ENCODE measurements around the gene YTHDC2. TPM values are rescaled to one million over a fixed set of nuclear protein-coding genes. Genes with fewer than 3 reads are reported as not detected.
A peak's percentile ranks its signal among the peaks of the same experiment; 100 is the strongest.
"Not testable (repeated sequence)": the region's sequence is repeated elsewhere in the genome, so short reads cannot be mapped to it uniquely, and the experiment has no call there.

YTHDC2 gene
- total RNA-seq, 8 experiments from 2014 or later, result 16.8 to 46.2 (median 21.8) TPM

DNA sequence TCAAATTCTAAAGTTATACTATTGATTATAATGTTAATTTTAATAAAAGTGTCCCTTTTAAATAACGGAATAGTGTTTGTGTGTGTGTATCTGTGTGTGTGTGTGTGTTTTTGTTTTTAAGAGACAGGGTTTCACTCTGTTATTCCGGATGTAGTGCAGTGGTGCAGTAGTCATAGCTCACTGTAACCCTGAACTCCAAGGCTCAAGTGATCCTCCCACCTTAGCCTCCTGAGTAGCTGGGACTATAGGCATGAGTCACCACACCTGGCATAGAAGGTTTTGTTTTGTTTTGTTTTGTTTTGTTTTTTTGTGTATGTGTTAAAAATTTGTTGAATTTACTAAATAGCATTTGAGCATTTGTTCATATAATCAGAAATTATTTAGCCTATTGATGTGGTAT is 64.6 kb downstream of the YTHDC2 start:
- no peak for ATAC-seq (replicated peaks in 6 of 8)
- 77 to 100% (median 91%) methylated on average over 1 to 2 of the region's 2 CpGs for WGBS, 10 experiments
- Histone ChIP-seq H3K4me1 (replicated peaks in 1 of 2) (no peaks in the 10 kb centered on the region), H3K4me3 (no peak overlapping the region), H3K27ac (no peak overlapping the region)
- in situ Hi-C loops (cut with MboI; ENCODE audit: low pct_unique_long_range_greater_than_20kb in 2 of 9, low sequenced_read_pairs in 9 of 9, unreplicated experiment in 9 of 9), result no loop called here

DNA sequence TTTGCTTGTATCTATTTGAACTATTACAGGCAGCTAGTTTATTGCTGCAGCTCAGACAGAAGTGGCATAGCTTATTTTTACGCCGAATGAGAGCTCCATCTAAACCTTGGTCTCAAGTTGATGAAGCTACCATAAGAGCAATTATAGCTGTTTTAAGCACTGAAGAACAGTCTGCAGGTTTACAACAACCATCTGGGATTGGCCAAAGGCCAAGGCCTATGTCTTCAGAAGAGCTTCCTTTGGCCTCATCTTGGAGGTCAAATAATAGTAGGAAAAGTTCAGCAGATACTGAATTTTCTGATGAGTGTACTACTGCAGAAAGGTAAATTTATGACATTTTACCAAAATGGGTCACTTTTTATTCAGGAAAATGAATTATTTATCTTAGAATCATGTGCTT is 67.9 kb downstream of the YTHDC2 start:
- Histone ChIP-seq H3K4me3 (no peak overlapping the region), H3K4me1 (replicated peaks in 1 of 2) (no peaks in the 10 kb centered on the region), H3K27ac (no peak overlapping the region)
- no peak for ATAC-seq (replicated peaks in 6 of 8)
- WGBS, 10 experiments, result 90 to 100% (median 100%) methylated on average over 1 to 2 of the region's 2 CpGs; no CpG with 5 or more reads in 1 of the 10 experiments
- in situ Hi-C loops (cut with MboI; ENCODE audit: low pct_unique_long_range_greater_than_20kb in 2 of 9, low sequenced_read_pairs in 9 of 9, unreplicated experiment in 9 of 9), result no loop called here

GRCh38 chr5:113598150-113598549 is 84.7 kb downstream of the YTHDC2 start:
- ATAC-seq (replicated peaks in 6 of 8), result peak in 3 of 8 experiments; percentile 52 to 93 (median 60)
- in situ Hi-C loops (cut with MboI; ENCODE audit: low pct_unique_long_range_greater_than_20kb in 2 of 9, low sequenced_read_pairs in 9 of 9, unreplicated experiment in 9 of 9), result no loop called here
- no peak overlapping the region for H3K4me3 ChIP-seq
- 0 to 70% (median 22%) methylated on average over 1 to 2 of the region's 2 CpGs for WGBS, 10 experiments
- H3K4me1 ChIP-seq (replicated peaks in 1 of 2), result no peaks in the 10 kb centered on the region
- no peak overlapping the region for H3K27ac ChIP-seq

DNA sequence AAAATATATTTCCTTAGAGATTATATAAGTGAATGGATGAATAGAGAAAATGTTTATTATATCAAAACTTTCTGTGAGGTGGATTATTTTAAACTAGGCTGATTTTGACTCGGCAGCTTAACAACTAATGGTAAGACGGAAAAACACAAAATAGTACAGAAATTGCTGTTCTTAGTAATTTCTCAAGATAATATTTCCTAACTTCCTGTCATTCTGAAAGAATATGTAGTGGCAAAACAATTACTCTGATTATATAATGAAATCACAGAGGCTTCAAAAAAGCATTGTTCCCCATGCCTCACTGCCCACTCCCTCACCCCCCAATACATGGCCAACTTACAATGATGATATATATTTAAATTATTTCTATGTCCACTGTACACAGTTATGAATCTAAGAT is 85.4 kb downstream of the YTHDC2 start:
- ATAC-seq (replicated peaks in 6 of 8), result no peak
- H3K27ac ChIP-seq, result no peak overlapping the region
- WGBS, 10 experiments, result 75 to 100% (median 100%) methylated on average over 1 to 2 of the region's 2 CpGs; no CpG with 5 or more reads in 1 of the 10 experiments
- H3K4me3 ChIP-seq, result no peak overlapping the region
- in situ Hi-C loops (cut with MboI; ENCODE audit: low pct_unique_long_range_greater_than_20kb in 2 of 9, low sequenced_read_pairs in 9 of 9, unreplicated experiment in 9 of 9), result no loop called here
- no peaks in the 10 kb centered on the region for H3K4me1 ChIP-seq (replicated peaks in 1 of 2)

GRCh38 chr5:113600255-113600905 is 86.9 kb downstream of the YTHDC2 start:
- Histone ChIP-seq H3K4me3 (no peak overlapping the region), H3K4me1 (replicated peaks in 1 of 2) (no peaks in the 10 kb centered on the region), H3K27ac (no peak overlapping the region)
- WGBS, 10 experiments, result 12 to 90% (median 81%) methylated on average over 2 to 4 of the region's 4 CpGs
- in situ Hi-C loops (cut with MboI; ENCODE audit: low pct_unique_long_range_greater_than_20kb in 2 of 9, low sequenced_read_pairs in 9 of 9, unreplicated experiment in 9 of 9), result loop anchor here in 2 of 9 experiments (10.0 kb wide), 1 partner anchor 266 kb away; no protein-coding TSS in a partner anchor
- peak in 3 of 8 experiments; percentile 21 to 75 (median 62) for ATAC-seq (replicated peaks in 6 of 8)

- ATAC-seq (replicated peaks in 6 of 8), result no peak
- no peak overlapping the region for H3K27ac ChIP-seq
- 80 to 100% (median 92%) methylated on average over 1 of the region's 1 CpG; no CpG with 5 or more reads in 1 of the 10 experiments for WGBS, 10 experiments
- no peak overlapping the region for H3K4me3 ChIP-seq
- in situ Hi-C loops (cut with MboI; ENCODE audit: low pct_unique_long_range_greater_than_20kb in 2 of 9, low sequenced_read_pairs in 9 of 9, unreplicated experiment in 9 of 9), result loop anchor here in 2 of 9 experiments (10.0 kb wide), 1 partner anchor 267 kb away; no protein-coding TSS in a partner anchor
- H3K4me1 ChIP-seq (replicated peaks in 1 of 2), result no peaks in the 10 kb centered on the region
Measured at GRCh38 chr5:113601423-113601822, 87.9 kb downstream of the YTHDC2 start.

- H3K4me3 ChIP-seq; H3K4me1 ChIP-seq (replicated peaks in 1 of 2); H3K27ac ChIP-seq; ATAC-seq (replicated peaks in 6 of 8): not testable (repeated sequence)
- 70 to 94% (median 82%) methylated on average over 1 to 4 of the region's 4 CpGs for WGBS, 10 experiments
- in situ Hi-C loops (cut with MboI; ENCODE audit: low pct_unique_long_range_greater_than_20kb in 2 of 9, low sequenced_read_pairs in 9 of 9, unreplicated experiment in 9 of 9), result loop anchor here in 2 of 9 experiments (10.0 kb wide), 1 partner anchor 268 kb away; no protein-coding TSS in a partner anchor
Measured at GRCh38 chr5:113603246-113603645, 89.8 kb downstream of the YTHDC2 start.

DNA sequence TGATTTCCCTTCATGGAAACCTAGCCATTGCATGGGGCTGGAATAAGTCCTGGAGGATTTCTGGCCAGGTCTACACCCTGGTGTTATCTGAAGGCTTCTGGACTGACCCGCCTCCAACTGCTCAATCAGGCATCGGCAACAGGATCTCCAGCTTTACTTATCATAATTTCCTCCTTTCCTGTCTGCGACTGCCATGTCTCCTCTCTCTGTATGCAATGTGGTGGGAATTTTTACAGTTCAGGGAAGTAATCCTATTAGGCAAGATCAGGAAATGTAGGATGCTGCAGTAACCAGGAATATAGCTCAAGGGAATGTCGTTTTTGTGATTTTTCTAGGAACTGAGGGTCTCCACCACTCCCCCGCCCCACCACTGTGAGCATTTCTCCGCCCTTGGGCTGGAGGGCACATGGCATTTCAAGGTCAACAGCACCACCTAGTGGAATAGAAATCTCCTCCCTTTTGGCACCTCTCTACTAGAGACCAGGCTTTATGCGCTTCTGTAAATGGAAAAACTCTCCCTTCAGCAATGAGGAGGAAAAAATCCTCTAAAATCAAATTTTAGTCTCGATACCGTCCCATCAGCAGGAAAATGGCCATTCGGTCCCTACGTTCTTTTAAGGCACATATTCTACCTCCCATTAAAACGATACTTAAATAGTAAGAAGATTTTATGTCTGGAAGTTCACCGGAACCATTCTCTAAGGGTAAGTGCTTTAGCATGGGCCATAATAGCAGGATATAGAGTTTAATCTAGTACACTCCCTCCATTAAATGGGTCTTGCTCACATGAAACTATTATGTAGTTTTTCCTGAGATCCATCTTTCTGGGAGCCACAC is 93.0 kb downstream of the YTHDC2 start:
- WGBS, 10 experiments, result 22 to 100% (median 67%) methylated on average over 2 to 10 of the region's 13 CpGs
- Histone ChIP-seq H3K4me3 (no peak overlapping the region), H3K4me1 (replicated peaks in 1 of 2) (no peaks in the 10 kb centered on the region), H3K27ac (no peak overlapping the region)
- in situ Hi-C loops (cut with MboI; ENCODE audit: low pct_unique_long_range_greater_than_20kb in 2 of 9, low sequenced_read_pairs in 9 of 9, unreplicated experiment in 9 of 9), result loop anchor here in 2 of 9 experiments (10.0 kb wide), 1 partner anchor 272 kb away; no protein-coding TSS in a partner anchor
- ATAC-seq (replicated peaks in 6 of 8), result peak; percentile 59 to 100 (median 82)

GRCh38 chr5:113607361-113607760 is 93.9 kb downstream of the YTHDC2 start:
- Histone ChIP-seq H3K4me3 (no peak overlapping the region), H3K4me1 (replicated peaks in 1 of 2) (no peaks in the 10 kb centered on the region), H3K27ac (no peak overlapping the region)
- ATAC-seq (replicated peaks in 6 of 8), result no peak
- WGBS, 10 experiments, result 40 to 87% (median 50%) methylated on average over 1 to 3 of the region's 3 CpGs; no CpG with 5 or more reads in 2 of the 10 experiments
- in situ Hi-C loops (cut with MboI; ENCODE audit: low pct_unique_long_range_greater_than_20kb in 2 of 9, low sequenced_read_pairs in 9 of 9, unreplicated experiment in 9 of 9), result loop anchor here in 2 of 9 experiments (10.0 kb wide), 1 partner anchor 273 kb away; no protein-coding TSS in a partner anchor

- ATAC-seq (replicated peaks in 6 of 8), result peak in 2 of 8 experiments; percentile 17 to 66
- WGBS, 10 experiments, result 0 to 100% (median 92%) methylated on average over 1 to 3 of the region's 3 CpGs; no CpG with 5 or more reads in 3 of the 10 experiments
- H3K27ac ChIP-seq, result no peak overlapping the region
- in situ Hi-C loops (cut with MboI; ENCODE audit: low pct_unique_long_range_greater_than_20kb in 2 of 9, low sequenced_read_pairs in 9 of 9, unreplicated experiment in 9 of 9), result loop anchor here in 2 of 9 experiments (10.0 kb wide), 1 partner anchor 273 kb away; no protein-coding TSS in a partner anchor
- H3K4me3 ChIP-seq, result no peak overlapping the region
- H3K4me1 ChIP-seq (replicated peaks in 1 of 2), result no peaks in the 10 kb centered on the region
Measured at GRCh38 chr5:113608113-113608596, 94.7 kb downstream of the YTHDC2 start.

GRCh38 chr5:113612060-113612496 is 98.6 kb downstream of the YTHDC2 start:
- peak in 4 of 8 experiments; percentile 36 to 76 (median 44) for ATAC-seq (replicated peaks in 6 of 8)
- Histone ChIP-seq H3K27ac (no peak overlapping the region), H3K4me3 (no peak overlapping the region), H3K4me1 (replicated peaks in 1 of 2) (no peaks in the 10 kb centered on the region)
- in situ Hi-C loops (cut with MboI; ENCODE audit: low pct_unique_long_range_greater_than_20kb in 2 of 9, low sequenced_read_pairs in 9 of 9, unreplicated experiment in 9 of 9), result no loop called here
- 0 to 20% (median 2%) methylated on average over 1 to 4 of the region's 4 CpGs for WGBS, 10 experiments

DNA sequence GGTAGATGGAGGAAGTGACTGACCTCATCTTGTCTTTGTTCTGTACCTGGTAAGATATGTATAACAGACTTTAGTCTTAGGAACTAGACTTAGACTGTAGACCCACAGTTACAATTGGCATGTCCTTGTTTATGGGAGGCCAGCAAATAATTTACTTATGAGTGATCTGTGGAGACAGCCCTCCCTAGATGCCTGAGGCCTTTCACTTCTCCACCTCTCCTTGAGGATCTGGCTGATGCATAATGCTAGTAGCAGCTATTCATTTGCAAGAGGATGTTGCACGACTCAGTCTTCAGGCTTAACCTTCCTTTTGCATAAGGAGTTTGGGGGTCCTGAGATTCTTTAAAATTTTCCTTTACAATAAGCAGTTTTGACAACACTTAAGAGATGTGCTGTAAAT is 100.7 kb downstream of the YTHDC2 start:
- no peak overlapping the region for H3K27ac ChIP-seq
- ATAC-seq (replicated peaks in 6 of 8), result peak in 3 of 8 experiments; percentile 54 to 90 (median 89)
- in situ Hi-C loops (cut with MboI; ENCODE audit: low pct_unique_long_range_greater_than_20kb in 2 of 9, low sequenced_read_pairs in 9 of 9, unreplicated experiment in 9 of 9), result no loop called here

GRCh38 chr5:113615708-113616107 is 102.2 kb downstream of the YTHDC2 start:
- no peak for ATAC-seq (replicated peaks in 6 of 8)
- WGBS, 10 experiments, result 26 to 94% (median 68%) methylated on average over 2 of the region's 2 CpGs; no CpG with 5 or more reads in 3 of the 10 experiments

More for the DNA sequence above, 100.7 kb downstream of the YTHDC2 start:
- no peak overlapping the region for H3K4me3 ChIP-seq
- WGBS, 10 experiments, result no CpG with 5 or more reads among the region's 1 CpG
- H3K4me1 ChIP-seq (replicated peaks in 1 of 2), result no peaks in the 10 kb centered on the region

More at GRCh38 chr5:113615708-113616107, 102.2 kb downstream of the YTHDC2 start:
- no peaks in the 10 kb centered on the region for H3K4me1 ChIP-seq (replicated peaks in 1 of 2)
- no peak overlapping the region for H3K4me3 ChIP-seq
- in situ Hi-C loops (cut with MboI; ENCODE audit: low pct_unique_long_range_greater_than_20kb in 2 of 9, low sequenced_read_pairs in 9 of 9, unreplicated experiment in 9 of 9), result no loop called here
- H3K27ac ChIP-seq, result no peak overlapping the region

Data from motor neuron (in vitro differentiated cells).